Endothelial cell of umbilical vein (primary cell): ENCODE measurements around the gene PPEF1.

Source experiments
- CTCF ChIP-seq, 2 donors: IDR thresholded peaks; 1 replicate in 1 of 2; 2 replicates in 1 of 2; pipeline ENCODE4 v1.5.1; 2011; ENCODE audit warnings: low read length in 2 of 2, mild to moderate bottlenecking in 2 of 2, moderate library complexity in 2 of 2, control low read depth in 1 of 2, inconsistent platforms in 1 of 2, low read depth in 1 of 2; ENCODE audit not compliant: insufficient read depth in 1 of 2; ENCODE audit errors: extremely low read depth in 1 of 2
- EZH2 ChIP-seq: IDR thresholded peaks from 2 replicates; pipeline ENCODE4 v1.6.1; 2012; ENCODE audit warnings: borderline replicate concordance, low read depth, mild to moderate bottlenecking, moderate library complexity, low read length, inconsistent platforms; ENCODE audit not compliant: severe bottlenecking
- MAX ChIP-seq: IDR thresholded peaks from 2 replicates; pipeline ENCODE4 v1.6.1; 2011; ENCODE audit not compliant: insufficient read depth, insufficient read length
- POLR2A ChIP-seq: IDR thresholded peaks from 2 replicates; pipeline ENCODE4 v1.6.1; 2012; ENCODE audit warnings: low read depth, mild to moderate bottlenecking, control low read depth, low read length
- POLR2AphosphoS5 ChIP-seq: IDR thresholded peaks from 2 replicates; pipeline ENCODE4 v1.6.1; 2012; ENCODE audit warnings: low read depth, mild to moderate bottlenecking, control low read depth, low read length, moderate library complexity; ENCODE audit not compliant: insufficient read depth

- TF ChIP-seq CTCF (IDR thresholded peaks at IDR 0.05; ENCODE audit: extremely low read depth in 1 of 2, insufficient read depth in 1 of 2, low read depth in 1 of 2, low read length in 2 of 2) (no peak), EZH2 (no peak), POLR2A (no peak), POLR2AphosphoS5 (no peak), MAX (no peak)
Measured at GRCh38 chrX:18682979-18683387, 24.5 kb upstream of the PPEF1 start.
